Activated T-cell treated with anti-CD3 and anti-CD28 coated beads, Interleukin-2, amount 50 U/mL, for 24 hours (primary cell): ENCODE measurements around the gene MCC.

Experiments
- DNase-seq: peaks from one replicate; pipeline ENCODE4 v3.0.0-alpha.2; 2020
- H3K27ac Mint-ChIP-seq: 2 replicates; pipeline ENCODE4 v1.8.0; 2020; ENCODE audit warnings: mild to moderate bottlenecking, mixed read lengths
- H3K27me3 Mint-ChIP-seq: 2 replicates; pipeline ENCODE4 v1.8.0; 2020; ENCODE audit warnings: mixed read lengths
- H3K36me3 Mint-ChIP-seq: 2 replicates; pipeline ENCODE4 v1.8.0; 2020; ENCODE audit warnings: low read depth, mixed read lengths
- H3K4me1 Mint-ChIP-seq: 2 replicates; pipeline ENCODE4 v1.8.0; 2020; ENCODE audit warnings: low read depth, mixed read lengths
- H3K4me3 Mint-ChIP-seq: 2 replicates; pipeline ENCODE4 v1.8.0; 2020; ENCODE audit warnings: mild to moderate bottlenecking, moderate library complexity, mixed read lengths
- H3K9me3 Mint-ChIP-seq: 2 replicates; pipeline ENCODE4 v1.8.0; 2020; ENCODE audit warnings: mixed read lengths

Gene MCC

GRCh38 chr5:113265190-113265589 is 223.1 kb downstream of the MCC start:
- Mint-ChIP-seq H3K36me3 (no peaks in the 10 kb centered on the region), H3K27ac (no peak overlapping the region), H3K4me3 (no peak overlapping the region)

GRCh38 chr5:113264046-113264445 is 224.2 kb downstream of the MCC start:
- Mint-ChIP-seq H3K9me3 (no peaks in the 10 kb centered on the region), H3K27ac (no peak overlapping the region), H3K4me1 (peaks cover 2% of the 10 kb centered on the region), H3K36me3 (no peaks in the 10 kb centered on the region), H3K27me3 (no peaks in the 10 kb centered on the region), H3K4me3 (no peak overlapping the region)
- no peak for DNase-seq

More at GRCh38 chr5:113265190-113265589, 223.1 kb downstream of the MCC start:
- peaks cover 11% of the 10 kb centered on the region for H3K4me1 Mint-ChIP-seq
- DNase-seq, result no peak
- no peaks in the 10 kb centered on the region for H3K27me3 Mint-ChIP-seq
- no peaks in the 10 kb centered on the region for H3K9me3 Mint-ChIP-seq

- Mint-ChIP-seq H3K27me3 (no peaks in the 10 kb centered on the region), H3K4me3 (no peak overlapping the region), H3K9me3 (no peaks in the 10 kb centered on the region), H3K36me3 (no peaks in the 10 kb centered on the region), H3K27ac (no peak overlapping the region), H3K4me1 (no peaks in the 10 kb centered on the region)
- no peak for DNase-seq
Measured at GRCh38 chr5:113263545-113263944, 224.7 kb downstream of the MCC start.

GRCh38 chr5:113262674-113263073 is 225.6 kb downstream of the MCC start:
- H3K4me3 Mint-ChIP-seq, result no peak overlapping the region
- H3K27me3 Mint-ChIP-seq, result no peaks in the 10 kb centered on the region
- H3K36me3 Mint-ChIP-seq, result no peaks in the 10 kb centered on the region
- H3K4me1 Mint-ChIP-seq, result no peaks in the 10 kb centered on the region
- no peaks in the 10 kb centered on the region for H3K9me3 Mint-ChIP-seq
- H3K27ac Mint-ChIP-seq, result no peak overlapping the region
- DNase-seq, result no peak

- H3K36me3 Mint-ChIP-seq, result no peaks in the 10 kb centered on the region
- no peaks in the 10 kb centered on the region for H3K27me3 Mint-ChIP-seq
- no peaks in the 10 kb centered on the region for H3K4me1 Mint-ChIP-seq
- no peak overlapping the region for H3K27ac Mint-ChIP-seq
- H3K4me3 Mint-ChIP-seq, result no peak overlapping the region
- H3K9me3 Mint-ChIP-seq, result no peaks in the 10 kb centered on the region
- no peak for DNase-seq
Measured at GRCh38 chr5:113259034-113259433, 229.2 kb downstream of the MCC start.

GRCh38 chr5:113257545-113257944 is 230.7 kb downstream of the MCC start:
- Mint-ChIP-seq H3K27ac (no peak overlapping the region), H3K4me3 (no peak overlapping the region), H3K36me3 (no peaks in the 10 kb centered on the region), H3K9me3 (no peaks in the 10 kb centered on the region), H3K27me3 (peaks cover 3% of the 10 kb centered on the region), H3K4me1 (no peaks in the 10 kb centered on the region)
- no peak for DNase-seq

GRCh38 chr5:113256671-113257452 is 231.4 kb downstream of the MCC start:
- DNase-seq, result no peak
- H3K4me1 Mint-ChIP-seq, result no peaks in the 10 kb centered on the region

GRCh38 chr5:113255579-113256386 is 232.5 kb downstream of the MCC start:
- H3K27me3 Mint-ChIP-seq, result peaks cover 3% of the 10 kb centered on the region
- no peak overlapping the region for H3K27ac Mint-ChIP-seq
- DNase-seq, result no peak
- H3K4me3 Mint-ChIP-seq, result no peak overlapping the region
- no peaks in the 10 kb centered on the region for H3K36me3 Mint-ChIP-seq
- H3K4me1 Mint-ChIP-seq, result no peaks in the 10 kb centered on the region
- H3K9me3 Mint-ChIP-seq, result no peaks in the 10 kb centered on the region

More at GRCh38 chr5:113256671-113257452, 231.4 kb downstream of the MCC start:
- H3K36me3 Mint-ChIP-seq, result no peaks in the 10 kb centered on the region
- no peak overlapping the region for H3K4me3 Mint-ChIP-seq
- H3K27me3 Mint-ChIP-seq, result peaks cover 3% of the 10 kb centered on the region
- H3K27ac Mint-ChIP-seq, result no peak overlapping the region
- H3K9me3 Mint-ChIP-seq, result no peaks in the 10 kb centered on the region

GRCh38 chr5:113255105-113255504 is 233.1 kb downstream of the MCC start:
- Mint-ChIP-seq H3K27ac (no peak overlapping the region), H3K27me3 (peaks cover 3% of the 10 kb centered on the region), H3K4me3 (no peak overlapping the region), H3K4me1 (no peaks in the 10 kb centered on the region), H3K36me3 (no peaks in the 10 kb centered on the region), H3K9me3 (no peaks in the 10 kb centered on the region)
- DNase-seq, result no peak

GRCh38 chr5:113253037-113253436 is 235.2 kb downstream of the MCC start:
- no peaks in the 10 kb centered on the region for H3K4me1 Mint-ChIP-seq
- no peak for DNase-seq
- H3K36me3 Mint-ChIP-seq, result no peaks in the 10 kb centered on the region
- no peak overlapping the region for H3K4me3 Mint-ChIP-seq
- H3K27ac Mint-ChIP-seq, result no peak overlapping the region
- H3K9me3 Mint-ChIP-seq, result no peaks in the 10 kb centered on the region
- peaks cover 3% of the 10 kb centered on the region for H3K27me3 Mint-ChIP-seq

- no peaks in the 10 kb centered on the region for H3K4me1 Mint-ChIP-seq
- H3K27ac Mint-ChIP-seq, result no peak overlapping the region
- H3K27me3 Mint-ChIP-seq, result peaks cover 8% of the 10 kb centered on the region
- DNase-seq, result no peak
- H3K36me3 Mint-ChIP-seq, result no peaks in the 10 kb centered on the region
- H3K9me3 Mint-ChIP-seq, result no peaks in the 10 kb centered on the region
- no peak overlapping the region for H3K4me3 Mint-ChIP-seq
Measured at GRCh38 chr5:113252066-113252465, 236.2 kb downstream of the MCC start.

- no peak for DNase-seq
- Mint-ChIP-seq H3K9me3 (no peaks in the 10 kb centered on the region), H3K4me3 (no peak overlapping the region), H3K27me3 (peaks cover 8% of the 10 kb centered on the region), H3K4me1 (peaks cover 7% of the 10 kb centered on the region), H3K27ac (no peak overlapping the region), H3K36me3 (no peaks in the 10 kb centered on the region)
Measured at GRCh38 chr5:113250341-113250953, 237.8 kb downstream of the MCC start.

GRCh38 chr5:113249206-113249605 is 239.0 kb downstream of the MCC start:
- H3K27me3 Mint-ChIP-seq, result peaks cover 8% of the 10 kb centered on the region
- no peak overlapping the region for H3K4me3 Mint-ChIP-seq
- no peaks in the 10 kb centered on the region for H3K36me3 Mint-ChIP-seq
- peaks cover 9% of the 10 kb centered on the region for H3K4me1 Mint-ChIP-seq
- no peak overlapping the region for H3K27ac Mint-ChIP-seq
- DNase-seq, result no peak
- no peaks in the 10 kb centered on the region for H3K9me3 Mint-ChIP-seq

GRCh38 chr5:113246361-113246870 is 241.8 kb downstream of the MCC start:
- Mint-ChIP-seq H3K27ac (no peak overlapping the region), H3K27me3 (peaks cover 5% of the 10 kb centered on the region), H3K4me3 (no peak overlapping the region), H3K36me3 (no peaks in the 10 kb centered on the region), H3K4me1 (peaks cover 17% of the 10 kb centered on the region), H3K9me3 (no peaks in the 10 kb centered on the region)
- DNase-seq, result no peak
